IPS-18a (cell line): ENCODE measurements around the gene ATRIP.

Experiments
- H3K27ac ChIP-seq: one replicate; pipeline ENCODE4 v1.5.1; 2013; ENCODE audit warnings: low read length
- H3K27me3 ChIP-seq: one replicate; pipeline ENCODE4 v1.6.1; 2013; ENCODE audit warnings: mild to moderate bottlenecking, low read length; ENCODE audit not compliant: control insufficient read depth, insufficient read depth
- H3K36me3 ChIP-seq: one replicate; pipeline ENCODE4 v1.6.1; 2013; ENCODE audit warnings: low read depth, low read length; ENCODE audit not compliant: control insufficient read depth
- H3K4me1 ChIP-seq: one replicate; pipeline ENCODE4 v1.6.1; 2013; ENCODE audit warnings: low read depth, low read length; ENCODE audit not compliant: control insufficient read depth
- H3K4me3 ChIP-seq: one replicate; pipeline ENCODE4 v1.5.1; 2013; ENCODE audit warnings: low read length
- H3K9ac ChIP-seq: one replicate; pipeline ENCODE4 v1.6.1; 2013; ENCODE audit warnings: mild to moderate bottlenecking, low read length, moderate library complexity
- H3K9me3 ChIP-seq: one replicate; pipeline ENCODE4 v1.6.1; 2013; ENCODE audit warnings: low read depth, low read length; ENCODE audit not compliant: control insufficient read depth

ATRIP gene

GRCh38 chr3:48411606-48412374 lies 34.7 kb upstream of the ATRIP start:
- no peak overlapping the region for H3K9ac ChIP-seq
- no peak overlapping the region for H3K4me3 ChIP-seq
- H3K27ac ChIP-seq, result no peak overlapping the region
- no peaks in the 10 kb centered on the region for H3K4me1 ChIP-seq
- H3K27me3 ChIP-seq, result no peaks in the 10 kb centered on the region
- H3K36me3 ChIP-seq, result peaks cover 97% of the 10 kb centered on the region
- H3K9me3 ChIP-seq, result no peaks in the 10 kb centered on the region

GRCh38 chr3:48412375-48413001 lies 34.0 kb upstream of the ATRIP start:
- no peaks in the 10 kb centered on the region for H3K4me1 ChIP-seq
- no peak overlapping the region for H3K27ac ChIP-seq
- H3K27me3 ChIP-seq, result no peaks in the 10 kb centered on the region
- H3K36me3 ChIP-seq, result peaks cover 97% of the 10 kb centered on the region
- no peak overlapping the region for H3K4me3 ChIP-seq
- no peaks in the 10 kb centered on the region for H3K9me3 ChIP-seq
- no peak overlapping the region for H3K9ac ChIP-seq

- Histone ChIP-seq H3K36me3 (peaks cover 99% of the 10 kb centered on the region), H3K4me1 (no peaks in the 10 kb centered on the region), H3K4me3 (no peak overlapping the region), H3K9ac (no peak overlapping the region), H3K9me3 (no peaks in the 10 kb centered on the region), H3K27me3 (no peaks in the 10 kb centered on the region), H3K27ac (no peak overlapping the region)
These were observed 33.5 kb upstream of the ATRIP start for GRCh38 chr3:48413086-48413485.

- Histone ChIP-seq H3K9me3 (no peaks in the 10 kb centered on the region), H3K27me3 (no peaks in the 10 kb centered on the region), H3K4me3 (no peak overlapping the region), H3K27ac (no peak overlapping the region), H3K4me1 (no peaks in the 10 kb centered on the region), H3K9ac (no peak overlapping the region), H3K36me3 (peaks cover 99% of the 10 kb centered on the region)
These were observed 32.9 kb upstream of the ATRIP start for GRCh38 chr3:48413611-48414010.

- peaks cover 99% of the 10 kb centered on the region for H3K36me3 ChIP-seq
- no peak overlapping the region for H3K4me3 ChIP-seq
- no peaks in the 10 kb centered on the region for H3K4me1 ChIP-seq
- no peak overlapping the region for H3K27ac ChIP-seq
- H3K9me3 ChIP-seq, result no peaks in the 10 kb centered on the region
- H3K9ac ChIP-seq, result no peak overlapping the region
- no peaks in the 10 kb centered on the region for H3K27me3 ChIP-seq
These were observed 31.9 kb upstream of the ATRIP start for GRCh38 chr3:48414376-48415250.

GRCh38 chr3:48415251-48415953 lies 31.1 kb upstream of the ATRIP start:
- H3K9ac ChIP-seq, result no peak overlapping the region
- H3K27me3 ChIP-seq, result no peaks in the 10 kb centered on the region
- H3K27ac ChIP-seq, result no peak overlapping the region
- H3K9me3 ChIP-seq, result no peaks in the 10 kb centered on the region
- no peaks in the 10 kb centered on the region for H3K4me1 ChIP-seq
- no peak overlapping the region for H3K4me3 ChIP-seq
- peaks cover 95% of the 10 kb centered on the region for H3K36me3 ChIP-seq

- Histone ChIP-seq H3K4me3 (no peak overlapping the region), H3K27ac (no peak overlapping the region), H3K9ac (no peak overlapping the region), H3K36me3 (peaks cover 95% of the 10 kb centered on the region), H3K27me3 (no peaks in the 10 kb centered on the region), H3K9me3 (no peaks in the 10 kb centered on the region), H3K4me1 (no peaks in the 10 kb centered on the region)
These were observed 30.4 kb upstream of the ATRIP start for GRCh38 chr3:48416091-48416505.

GRCh38 chr3:48416546-48416945 lies 30.0 kb upstream of the ATRIP start:
- no peak overlapping the region for H3K9ac ChIP-seq
- H3K27me3 ChIP-seq, result no peaks in the 10 kb centered on the region

GRCh38 chr3:48417529-48418108 lies 28.9 kb upstream of the ATRIP start:
- Histone ChIP-seq H3K27me3 (no peaks in the 10 kb centered on the region), H3K27ac (no peak overlapping the region), H3K36me3 (peaks cover 88% of the 10 kb centered on the region), H3K9me3 (no peaks in the 10 kb centered on the region), H3K4me1 (no peaks in the 10 kb centered on the region), H3K9ac (no peak overlapping the region), H3K4me3 (no peak overlapping the region)

More at GRCh38 chr3:48416546-48416945, 30.0 kb upstream of the ATRIP start:
- no peak overlapping the region for H3K27ac ChIP-seq
- H3K4me1 ChIP-seq, result no peaks in the 10 kb centered on the region
- peaks cover 95% of the 10 kb centered on the region for H3K36me3 ChIP-seq
- no peak overlapping the region for H3K4me3 ChIP-seq
- no peaks in the 10 kb centered on the region for H3K9me3 ChIP-seq

- Histone ChIP-seq H3K27ac (no peak overlapping the region), H3K4me3 (no peak overlapping the region), H3K9me3 (no peaks in the 10 kb centered on the region), H3K9ac (no peak overlapping the region), H3K36me3 (peaks cover 84% of the 10 kb centered on the region), H3K27me3 (no peaks in the 10 kb centered on the region), H3K4me1 (no peaks in the 10 kb centered on the region)
These were observed 28.4 kb upstream of the ATRIP start for GRCh38 chr3:48418140-48418539.

- Histone ChIP-seq H3K36me3 (peaks cover 84% of the 10 kb centered on the region), H3K9me3 (no peaks in the 10 kb centered on the region), H3K27ac (no peak overlapping the region), H3K27me3 (no peaks in the 10 kb centered on the region), H3K4me1 (no peaks in the 10 kb centered on the region), H3K9ac (no peak overlapping the region), H3K4me3 (no peak overlapping the region)
These were observed 27.9 kb upstream of the ATRIP start for GRCh38 chr3:48418651-48419050.
